Trophoblast cell (in vitro differentiated cells and primary cell): Measurements from ENCODE around the gene APOL4.

Experiments used
- DNase-seq, 2 donors: peaks; one replicate each; pipeline ENCODE4 v3.0.0-alpha.2; 2016
- H2AFZ ChIP-seq: 2 replicates; pipeline ENCODE4 v1.6.1; 2013; ENCODE audit warnings: low read length, moderate library complexity, mild to moderate bottlenecking; ENCODE audit not compliant: insufficient read depth, poor library complexity
- H2AK5ac ChIP-seq: 2 replicates; pipeline ENCODE4 v1.6.1; 2013; ENCODE audit warnings: mild to moderate bottlenecking, low read length
- H2BK120ac ChIP-seq: 2 replicates; pipeline ENCODE4 v1.6.1; 2013; ENCODE audit warnings: low read length, mild to moderate bottlenecking, moderate library complexity; ENCODE audit not compliant: insufficient read depth, poor library complexity
- H2BK12ac ChIP-seq: 2 replicates; pipeline ENCODE4 v1.6.1; 2013; ENCODE audit warnings: mild to moderate bottlenecking, low read length, moderate library complexity
- H2BK5ac ChIP-seq: 2 replicates; pipeline ENCODE4 v1.6.1; 2013; ENCODE audit warnings: low read length, low read depth, moderate library complexity, mild to moderate bottlenecking; ENCODE audit not compliant: poor library complexity
- H3K14ac ChIP-seq: 2 replicates; pipeline ENCODE4 v1.6.1; 2013; ENCODE audit warnings: mild to moderate bottlenecking, low read length
- H3K18ac ChIP-seq: 2 replicates; pipeline ENCODE4 v1.6.1; 2013; ENCODE audit warnings: mild to moderate bottlenecking, low read length
- H3K23ac ChIP-seq: 2 replicates; pipeline ENCODE4 v1.6.1; 2013; ENCODE audit warnings: low read length
- H3K27ac ChIP-seq: 2 replicates; pipeline ENCODE4 v1.5.1; 2013; ENCODE audit warnings: low read depth, mild to moderate bottlenecking, inconsistent platforms, low read length, moderate library complexity
- H3K27me3 ChIP-seq: 2 replicates; pipeline ENCODE4 v1.6.1; 2013; ENCODE audit warnings: inconsistent platforms, mild to moderate bottlenecking, low read length, moderate library complexity; ENCODE audit not compliant: insufficient read depth
- H3K36me3 ChIP-seq, 2 experiments: 1 replicate in 1 of 2; 2 replicates in 1 of 2; pipeline ENCODE4 v1.6.1; 2013; ENCODE audit warnings: low read length in 2 of 2, mild to moderate bottlenecking in 2 of 2, moderate library complexity in 1 of 2; ENCODE audit not compliant: insufficient read depth in 2 of 2, control insufficient read depth in 1 of 2
- H3K4ac ChIP-seq: 2 replicates; pipeline ENCODE4 v1.6.1; 2013; ENCODE audit warnings: low read depth, mild to moderate bottlenecking, low read length, moderate library complexity
- H3K4me1 ChIP-seq, 2 experiments: 1 replicate in 1 of 2; 2 replicates in 1 of 2; pipeline ENCODE4 v1.6.1; 2013; ENCODE audit warnings: low read length in 2 of 2, mild to moderate bottlenecking in 2 of 2, moderate library complexity in 1 of 2; ENCODE audit not compliant: insufficient read depth in 2 of 2, control insufficient read depth in 1 of 2
- H3K4me2 ChIP-seq: 2 replicates; pipeline ENCODE4 v1.6.1; 2013; ENCODE audit warnings: inconsistent platforms, mild to moderate bottlenecking, low read length, moderate library complexity
- H3K4me3 ChIP-seq: 2 replicates; pipeline ENCODE4 v1.5.1; 2013; ENCODE audit warnings: mild to moderate bottlenecking, low read depth, low read length, inconsistent platforms
- H3K79me1 ChIP-seq: one replicate; pipeline ENCODE4 v1.6.1; 2013; ENCODE audit warnings: low read length
- H3K79me2 ChIP-seq: 2 replicates; pipeline ENCODE4 v1.6.1; 2013; ENCODE audit warnings: low read length, mild to moderate bottlenecking; ENCODE audit not compliant: control insufficient read depth, insufficient read depth, poor library complexity
- H3K9ac ChIP-seq: 2 replicates; pipeline ENCODE4 v1.6.1; 2013; ENCODE audit warnings: mild to moderate bottlenecking, low read length
- H3K9me3 ChIP-seq: 2 replicates; pipeline ENCODE4 v1.6.1; 2013; ENCODE audit warnings: low read depth, mild to moderate bottlenecking, control low read depth, inconsistent platforms, low read length; ENCODE audit not compliant: insufficient read depth
- H4K12ac ChIP-seq: 2 replicates; pipeline ENCODE4 v1.6.1; 2013; ENCODE audit warnings: low read depth, mild to moderate bottlenecking, low read length, moderate library complexity
- H4K8ac ChIP-seq: 2 replicates; pipeline ENCODE4 v1.6.1; 2013; ENCODE audit warnings: low read depth, mild to moderate bottlenecking, low read length, moderate library complexity
- H4K91ac ChIP-seq: one replicate; pipeline ENCODE4 v1.6.1; 2013; ENCODE audit warnings: low read depth, mild to moderate bottlenecking, low read length, moderate library complexity
- WGBS: extraction: QIAGEN DNeasy Blood & Tissue Kit; methylation state at CpG from one replicate; pipeline ENCODE4 v1.1.7; 2013; ENCODE audit warnings: missing lambda C conversion rate; ENCODE audit not compliant: insufficient read length, insufficient coverage; ENCODE audit errors: extremely low coverage; 5-methylcytosine and 5-hydroxymethylcytosine counted together

APOL4 gene

DNA sequence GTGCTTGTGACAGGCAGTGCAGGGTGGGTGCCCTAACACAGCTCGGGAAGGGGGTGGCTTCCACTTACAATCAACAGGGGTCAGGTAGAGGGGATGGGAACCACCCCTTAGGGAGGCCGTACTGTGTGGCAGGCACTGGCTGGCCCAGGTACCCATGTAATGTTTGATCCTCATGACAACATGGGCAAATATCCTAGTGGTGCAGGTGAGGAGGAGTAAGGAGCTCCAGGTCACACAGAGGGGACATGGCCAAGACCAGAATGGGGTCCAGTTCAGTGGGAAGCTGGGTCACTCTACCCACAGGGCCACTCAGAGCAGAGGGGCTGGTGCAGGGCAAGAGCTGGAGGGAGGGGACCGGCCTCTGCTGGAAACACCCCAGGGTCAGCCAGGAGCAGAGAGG is 3.1 kb downstream of the APOL4 start:
- Histone ChIP-seq H3K79me2 (no peaks in the 10 kb centered on the region), H3K18ac (no peak overlapping the region), H4K8ac (no peak overlapping the region), H3K79me1 (no peaks in the 10 kb centered on the region), H2BK120ac (no peak overlapping the region), H3K27ac (no peak overlapping the region), H3K27me3 (no peaks in the 10 kb centered on the region), H3K9me3 (no peaks in the 10 kb centered on the region), H4K91ac (no peak overlapping the region), H2BK12ac (no peak overlapping the region), H2AK5ac (no peak overlapping the region), H3K9ac (no peak overlapping the region), H3K4ac (no peak overlapping the region), H4K12ac (no peak overlapping the region), H3K23ac (no peak overlapping the region), H2AFZ (no peak overlapping the region), H3K4me3 (no peak overlapping the region), H3K4me1 (peaks cover 3 to 4% of the 10 kb centered on the region in 2 experiments), H3K14ac (no peak overlapping the region), H3K4me2 (no peak overlapping the region), H2BK5ac (no peak overlapping the region), H3K36me3 (no peaks in the 10 kb centered on the region)
- no peak for DNase-seq
- WGBS, result no CpG with 5 or more reads among the region's 3 CpGs

DNA sequence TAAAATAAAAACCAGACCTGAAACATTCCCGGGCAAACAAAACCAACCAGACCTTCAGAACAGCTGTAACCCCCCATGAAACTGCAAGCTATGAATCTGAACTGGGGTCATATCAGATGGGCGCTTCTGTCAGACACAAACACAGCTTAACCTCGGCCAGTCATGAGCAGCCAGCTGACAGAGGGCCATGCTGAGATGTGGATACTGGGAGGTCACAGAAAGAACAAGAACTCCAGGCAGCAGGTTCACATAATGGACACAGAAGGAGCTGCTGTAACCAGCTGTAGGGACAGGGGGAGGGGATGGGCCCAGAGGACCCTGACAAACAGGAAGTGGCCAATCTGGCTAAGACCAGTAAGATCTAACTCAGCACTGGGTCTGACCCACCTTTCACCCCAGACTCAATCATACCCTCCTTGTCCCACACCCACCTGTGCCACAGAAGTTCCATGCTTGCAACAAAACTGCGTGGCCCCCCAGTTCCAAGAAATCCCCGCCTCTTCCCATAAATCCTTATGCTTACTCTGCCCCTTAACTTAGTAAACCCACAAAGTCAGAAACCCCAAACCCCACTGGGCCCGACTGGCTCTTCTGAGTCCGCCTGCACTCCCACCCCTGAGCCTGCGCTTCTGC is 4.0 kb downstream of the APOL4 start:
- no peaks in the 10 kb centered on the region for H3K79me2 ChIP-seq
- H3K23ac ChIP-seq, result no peak overlapping the region
- no peak overlapping the region for H2BK120ac ChIP-seq
- no peak overlapping the region for H3K4me3 ChIP-seq
- H3K9me3 ChIP-seq, result no peaks in the 10 kb centered on the region
- no peak overlapping the region for H3K4ac ChIP-seq
- no peak overlapping the region for H4K91ac ChIP-seq
- no peak overlapping the region for H2BK5ac ChIP-seq
- H3K9ac ChIP-seq, result no peak overlapping the region
- H2AFZ ChIP-seq, result peak overlapping the region; percentile 31
- no peak overlapping the region for H4K12ac ChIP-seq
- DNase-seq, result no peak
- peak overlapping the region; percentile 25 for H4K8ac ChIP-seq
- H3K27ac ChIP-seq, result no peak overlapping the region
- no peak overlapping the region for H2AK5ac ChIP-seq
- H3K4me1 ChIP-seq, result peaks cover 3 to 4% of the 10 kb centered on the region in 2 experiments
- no peaks in the 10 kb centered on the region for H3K27me3 ChIP-seq
- no CpG with 5 or more reads among the region's 8 CpGs for WGBS
- H3K4me2 ChIP-seq, result no peak overlapping the region
- H3K18ac ChIP-seq, result no peak overlapping the region
- H3K14ac ChIP-seq, result no peak overlapping the region
- peak overlapping the region; percentile 16 for H2BK12ac ChIP-seq
- no peaks in the 10 kb centered on the region for H3K36me3 ChIP-seq
- no peaks in the 10 kb centered on the region for H3K79me1 ChIP-seq

DNA sequence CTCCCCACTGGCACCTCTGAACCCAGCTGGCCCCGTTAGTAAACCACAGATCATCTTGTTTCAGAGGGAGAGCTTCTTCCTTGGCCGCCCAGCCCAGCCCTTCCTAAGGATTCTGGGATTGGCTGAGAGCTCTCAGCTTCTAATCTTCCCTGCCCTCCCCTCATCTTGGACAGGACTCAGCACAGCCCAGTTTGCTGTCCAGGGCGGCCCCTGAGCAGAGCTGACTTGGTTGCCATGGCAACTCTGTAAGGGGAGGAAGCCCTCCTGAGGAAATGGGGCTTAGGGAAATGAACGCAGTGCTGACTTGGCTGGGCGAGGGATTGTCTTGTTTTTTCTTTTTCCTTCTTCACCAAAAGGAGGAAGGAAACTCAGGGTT is 4.6 kb downstream of the APOL4 start:
- no peaks in the 10 kb centered on the region for H3K9me3 ChIP-seq
- no peak overlapping the region for H2BK5ac ChIP-seq
- H3K27me3 ChIP-seq, result no peaks in the 10 kb centered on the region
- H2AFZ ChIP-seq, result no peak overlapping the region
- H3K14ac ChIP-seq, result no peak overlapping the region
- H3K27ac ChIP-seq, result no peak overlapping the region
- H4K8ac ChIP-seq, result no peak overlapping the region
- H3K36me3 ChIP-seq, result no peaks in the 10 kb centered on the region
- no peak overlapping the region for H2BK120ac ChIP-seq
- H3K79me2 ChIP-seq, result no peaks in the 10 kb centered on the region
- peak in 1 of 2 donors; percentile 21 for DNase-seq
- no peak overlapping the region for H2AK5ac ChIP-seq
- no peaks in the 10 kb centered on the region for H3K79me1 ChIP-seq
- peaks cover 3 to 4% of the 10 kb centered on the region in 2 experiments for H3K4me1 ChIP-seq
- no peak overlapping the region for H3K9ac ChIP-seq
- H3K18ac ChIP-seq, result no peak overlapping the region
- H3K23ac ChIP-seq, result no peak overlapping the region
- no peak overlapping the region for H3K4me2 ChIP-seq
- WGBS, result no CpG with 5 or more reads among the region's 5 CpGs
- no peak overlapping the region for H4K12ac ChIP-seq
- no peak overlapping the region for H2BK12ac ChIP-seq
- no peak overlapping the region for H3K4me3 ChIP-seq
- H3K4ac ChIP-seq, result no peak overlapping the region
- no peak overlapping the region for H4K91ac ChIP-seq

DNA sequence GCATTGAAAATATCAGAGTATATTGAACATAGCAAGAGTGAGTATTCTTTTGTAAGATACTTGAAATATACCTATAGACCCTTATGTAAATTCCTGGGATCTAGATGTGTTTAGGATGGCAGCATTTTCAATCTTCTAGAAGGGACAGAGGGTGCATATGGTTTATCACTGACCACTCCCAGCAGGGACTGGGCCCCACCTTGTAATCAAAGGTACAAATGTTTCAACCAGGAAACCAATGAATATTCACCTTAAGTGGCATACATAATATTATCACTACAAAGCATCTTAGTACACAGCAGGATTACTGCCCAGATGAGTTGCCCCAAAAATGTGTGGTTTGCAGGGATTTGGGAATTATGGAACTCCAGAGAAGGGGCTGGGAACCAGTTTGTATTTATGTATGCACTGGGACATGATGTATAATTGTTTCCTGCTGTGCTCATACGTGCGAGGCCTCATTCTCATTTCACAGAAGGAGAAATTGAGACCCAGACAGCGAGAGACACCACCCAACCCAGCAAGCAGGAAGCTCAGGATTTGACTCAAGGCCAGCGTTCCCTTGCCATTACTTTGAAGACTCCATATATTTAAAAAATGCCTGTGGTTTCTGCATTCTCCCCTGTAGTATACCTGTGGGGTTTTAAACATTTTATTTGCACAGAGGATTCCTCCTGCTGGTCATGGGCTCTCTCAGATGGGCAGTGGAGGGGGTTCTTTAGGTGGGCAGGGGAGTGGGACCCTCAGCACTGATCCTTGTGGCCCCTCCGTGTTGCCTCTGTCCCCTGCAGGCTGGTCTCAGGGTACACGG is 5.2 kb downstream of the APOL4 start:
- no peak overlapping the region for H3K4me3 ChIP-seq
- H2AK5ac ChIP-seq, result no peak overlapping the region
- H2BK120ac ChIP-seq, result no peak overlapping the region
- no peak overlapping the region for H3K4ac ChIP-seq
- no peak overlapping the region for H2AFZ ChIP-seq
- H3K14ac ChIP-seq, result no peak overlapping the region
- no peaks in the 10 kb centered on the region for H3K79me2 ChIP-seq
- no peak overlapping the region for H3K23ac ChIP-seq
- no peak overlapping the region for H4K91ac ChIP-seq
- H3K27me3 ChIP-seq, result no peaks in the 10 kb centered on the region
- H3K9ac ChIP-seq, result no peak overlapping the region
- no peak overlapping the region for H2BK5ac ChIP-seq
- no peak overlapping the region for H3K4me2 ChIP-seq
- peak; percentile 20 for DNase-seq
- WGBS, result no CpG with 5 or more reads among the region's 6 CpGs
- H2BK12ac ChIP-seq, result no peak overlapping the region
- no peak overlapping the region for H4K12ac ChIP-seq
- no peaks in the 10 kb centered on the region for H3K36me3 ChIP-seq
- H3K79me1 ChIP-seq, result no peaks in the 10 kb centered on the region
- no peak overlapping the region for H4K8ac ChIP-seq
- H3K9me3 ChIP-seq, result no peaks in the 10 kb centered on the region
- peaks cover 3 to 4% of the 10 kb centered on the region in 2 experiments for H3K4me1 ChIP-seq
- no peak overlapping the region for H3K27ac ChIP-seq
- no peak overlapping the region for H3K18ac ChIP-seq
